HG03196 (cell line): ENCODE measurements around the gene D2HGDH.
"Not testable (repeated sequence)": the region's sequence is repeated elsewhere in the genome, so short reads cannot be mapped to it uniquely, and the experiment has no call there.

Experiments used
- ATAC-seq: cut with Tn5 transposase; IDR thresholded peaks from one replicate; pipeline ENCODE4 v1.9.1; 2021; ENCODE audit not compliant: unreplicated experiment

Gene D2HGDH

GRCh38 chr2:241768251-241768711, 33.9 kb downstream of the D2HGDH start:
- ATAC-seq = no peak

GRCh38 chr2:241768850-241769249, 34.4 kb downstream of the D2HGDH start:
- ATAC-seq = no peak

- ATAC-seq = no peak
These were observed 35.4 kb downstream of the D2HGDH start for GRCh38 chr2:241769819-241770184.

GRCh38 chr2:241770185-241770935, 35.9 kb downstream of the D2HGDH start:
- no peak for ATAC-seq

GRCh38 chr2:241770936-241771285, 36.5 kb downstream of the D2HGDH start:
- no peak for ATAC-seq

- no peak for ATAC-seq
These were observed 37.0 kb downstream of the D2HGDH start for GRCh38 chr2:241771286-241772062.

- ATAC-seq = no peak
These were observed 37.7 kb downstream of the D2HGDH start for GRCh38 chr2:241772063-241772499.

GRCh38 chr2:241773511-241774418, 39.3 kb downstream of the D2HGDH start:
- ATAC-seq = no peak

GRCh38 chr2:241774419-241775222, 40.2 kb downstream of the D2HGDH start:
- ATAC-seq = no peak

- no peak for ATAC-seq
These were observed 41.1 kb downstream of the D2HGDH start for GRCh38 chr2:241775223-241776177.

GRCh38 chr2:241776336-241777169, 42.1 kb downstream of the D2HGDH start, which contains the start of gene GAL3ST2:
Gene GAL3ST2 (plus strand): TSS chr2:241776822. CDS start chr2:241776956, 134 bp downstream.
- ATAC-seq = no peak

- ATAC-seq = no peak
These were observed 42.8 kb downstream of the D2HGDH start for GRCh38 chr2:241777170-241777685.

GRCh38 chr2:241777686-241778627, 43.5 kb downstream of the D2HGDH start:
- ATAC-seq = no peak

GRCh38 chr2:241780939-241781569, 46.6 kb downstream of the D2HGDH start:
- ATAC-seq = no peak

GRCh38 chr2:241782053-241782452, 47.6 kb downstream of the D2HGDH start:
- not testable (repeated sequence) for ATAC-seq

GRCh38 chr2:241788135-241788534, 53.7 kb downstream of the D2HGDH start:
- no peak for ATAC-seq
